ENCODE measurements around the gene TTLL7. TPM values are rescaled to one million over a fixed set of nuclear protein-coding genes. Genes with fewer than 3 reads are reported as not detected.

Gene TTLL7
- total and polyA plus RNA-seq, 2 donors = 11.4 to 58.5 TPM

DNA sequence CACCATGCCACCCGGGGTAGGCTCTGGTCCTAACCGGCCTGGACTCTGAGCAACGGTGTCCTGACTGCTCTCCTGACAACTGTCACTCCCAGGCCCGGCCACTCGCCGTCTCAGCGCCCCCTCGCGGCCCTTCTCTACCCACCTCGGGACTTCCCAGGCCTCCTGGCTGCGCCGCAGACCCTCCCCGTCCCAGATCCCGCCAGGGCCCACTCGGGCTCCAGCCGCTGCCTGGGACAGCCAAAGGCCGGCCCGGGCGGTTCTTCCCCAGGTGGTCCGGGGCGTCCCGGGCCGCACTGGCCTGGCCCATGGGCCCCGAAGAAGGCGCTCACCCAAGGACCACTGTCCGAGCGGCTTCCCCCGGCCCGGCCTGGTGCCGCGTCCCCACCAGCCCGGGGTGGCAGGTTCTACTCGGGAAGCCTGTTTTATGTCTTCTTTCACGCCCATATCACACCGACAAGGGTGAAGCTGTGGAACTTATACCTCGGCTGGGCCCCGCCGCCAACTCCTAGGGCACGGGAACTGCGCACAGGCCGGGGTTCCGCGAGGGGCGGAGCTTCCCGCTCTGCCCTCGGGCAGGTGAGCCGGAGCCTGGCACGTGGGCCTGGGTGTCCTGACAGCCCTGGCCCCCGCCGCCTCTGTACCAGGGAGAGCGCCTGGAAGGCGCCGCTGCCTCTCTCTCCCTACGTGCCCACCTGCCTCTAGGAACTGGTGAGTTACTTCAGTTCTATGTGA is 138.3 kb downstream of the TTLL7 start:
- Histone ChIP-seq H3K4me1 (ENCODE audit: insufficient read depth) (no peaks in the 10 kb centered on the region), H3K27ac (ENCODE audit: low read depth) (no peak overlapping the region), H3K36me3 (ENCODE audit: insufficient read depth) (no peaks in the 10 kb centered on the region), H3K4me3 (ENCODE audit: low read depth, low read length) (peak overlapping the region; percentile 45)
- 13% methylated on average over 54 of the region's 54 CpGs for WGBS
- peak; percentile 10 for DNase-seq (ENCODE audit: extremely low spot score)

DNA sequence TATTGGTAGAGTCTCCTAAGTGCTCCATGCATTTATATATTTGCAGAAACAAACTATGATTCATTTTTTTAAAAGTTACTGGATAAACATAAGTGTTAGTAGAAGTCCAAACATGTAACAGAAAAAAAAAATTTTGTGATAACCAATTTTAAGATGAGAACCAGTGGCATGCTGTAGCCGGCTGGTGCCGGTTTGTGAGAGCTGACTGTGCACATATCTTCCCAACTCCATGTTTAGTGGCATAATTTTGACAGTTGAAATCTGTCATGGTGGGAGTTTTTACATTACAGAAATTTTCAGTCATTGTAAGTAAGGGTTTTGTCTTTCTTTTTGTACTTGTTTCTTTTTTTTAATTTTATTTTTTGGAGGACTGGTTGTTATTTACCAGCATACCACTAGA is 141.2 kb downstream of the TTLL7 start:
- WGBS = 80% methylated on average over 2 of the region's 2 CpGs

DNA sequence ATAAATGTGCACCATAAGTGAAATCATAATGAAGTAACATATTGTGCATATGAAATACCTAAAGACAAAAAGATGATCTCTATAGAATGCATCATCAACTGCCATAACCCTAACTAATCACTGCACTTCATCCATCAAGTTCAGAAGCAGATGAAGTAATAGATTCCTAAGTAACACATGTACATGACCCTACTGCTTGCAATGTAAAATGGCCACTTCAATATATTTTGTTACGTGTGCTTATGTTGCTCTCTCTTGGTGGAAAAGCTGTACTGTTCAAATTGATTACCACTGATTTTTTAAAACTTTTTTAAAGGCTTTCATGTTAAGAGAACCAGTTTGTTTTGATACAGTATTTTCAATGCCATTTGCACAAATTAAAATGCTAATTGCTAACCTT is 141.8 kb downstream of the TTLL7 start:
- DNase-seq (ENCODE audit: extremely low spot score) = peak; percentile 39
- Histone ChIP-seq H3K27ac (ENCODE audit: low read depth) (no peak overlapping the region), H3K36me3 (ENCODE audit: insufficient read depth) (no peaks in the 10 kb centered on the region), H3K4me1 (ENCODE audit: insufficient read depth) (no peaks in the 10 kb centered on the region), H3K4me3 (ENCODE audit: low read depth, low read length) (no peak overlapping the region)
- WGBS = 68% methylated on average over 1 of the region's 1 CpG

More for the DNA sequence above, 141.2 kb downstream of the TTLL7 start:
- no peak overlapping the region for H3K4me3 ChIP-seq (ENCODE audit: low read depth, low read length)
- DNase-seq (ENCODE audit: extremely low spot score) = no peak
- H3K27ac ChIP-seq (ENCODE audit: low read depth) = no peak overlapping the region
- H3K4me1 ChIP-seq (ENCODE audit: insufficient read depth) = no peaks in the 10 kb centered on the region
- H3K36me3 ChIP-seq (ENCODE audit: insufficient read depth) = no peaks in the 10 kb centered on the region

DNA sequence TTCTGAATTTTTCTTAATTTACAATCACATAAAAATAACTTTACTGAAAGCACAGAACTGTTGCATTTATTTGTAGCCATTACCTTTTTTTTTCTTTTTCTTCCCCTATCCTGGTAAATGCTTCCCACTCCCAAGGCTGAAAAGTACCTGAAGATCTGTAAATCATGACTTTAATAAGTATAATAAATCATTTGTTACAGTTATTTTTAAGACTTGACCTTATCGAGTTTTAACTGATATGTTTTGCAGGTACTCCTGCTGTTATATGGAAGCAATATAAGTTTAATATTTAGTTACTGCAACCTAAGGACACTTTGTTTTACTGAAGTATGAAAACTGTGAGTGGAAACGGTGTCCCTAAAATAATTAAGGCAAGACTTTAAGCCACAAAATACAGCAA is 142.6 kb downstream of the TTLL7 start:
- 88% methylated on average over 2 of the region's 2 CpGs for WGBS
- no peak overlapping the region for H3K27ac ChIP-seq (ENCODE audit: low read depth)
- no peak for DNase-seq (ENCODE audit: extremely low spot score)
- H3K4me1 ChIP-seq (ENCODE audit: insufficient read depth) = no peaks in the 10 kb centered on the region
- no peak overlapping the region for H3K4me3 ChIP-seq (ENCODE audit: low read depth, low read length)
- H3K36me3 ChIP-seq (ENCODE audit: insufficient read depth) = no peaks in the 10 kb centered on the region

DNA sequence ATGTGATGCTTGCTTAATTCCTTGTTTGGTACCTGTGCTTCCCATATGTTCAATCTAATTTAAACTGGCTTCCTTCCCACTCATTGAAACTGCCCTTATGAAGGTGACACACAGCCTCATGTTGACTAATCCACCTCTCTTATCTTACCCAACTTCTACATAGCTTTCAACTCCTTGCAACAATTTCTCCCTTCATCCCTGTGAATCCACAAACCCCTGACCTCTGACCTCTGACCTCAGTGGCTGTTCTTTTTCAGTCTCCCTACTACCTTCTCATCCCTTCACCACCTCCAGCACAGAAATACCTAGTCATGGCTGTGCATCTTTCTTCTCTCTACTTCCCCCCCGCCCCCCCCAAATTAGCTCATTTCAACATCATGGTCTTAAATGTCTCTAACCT is 144.5 kb downstream of the TTLL7 start:
- Histone ChIP-seq H3K36me3 (ENCODE audit: insufficient read depth) (no peaks in the 10 kb centered on the region), H3K4me3 (ENCODE audit: low read depth, low read length) (no peak overlapping the region), H3K27ac (ENCODE audit: low read depth) (no peak overlapping the region), H3K4me1 (ENCODE audit: insufficient read depth) (no peaks in the 10 kb centered on the region)
- no peak for DNase-seq (ENCODE audit: extremely low spot score)
- 98% methylated on average over 1 of the region's 1 CpG for WGBS

DNA sequence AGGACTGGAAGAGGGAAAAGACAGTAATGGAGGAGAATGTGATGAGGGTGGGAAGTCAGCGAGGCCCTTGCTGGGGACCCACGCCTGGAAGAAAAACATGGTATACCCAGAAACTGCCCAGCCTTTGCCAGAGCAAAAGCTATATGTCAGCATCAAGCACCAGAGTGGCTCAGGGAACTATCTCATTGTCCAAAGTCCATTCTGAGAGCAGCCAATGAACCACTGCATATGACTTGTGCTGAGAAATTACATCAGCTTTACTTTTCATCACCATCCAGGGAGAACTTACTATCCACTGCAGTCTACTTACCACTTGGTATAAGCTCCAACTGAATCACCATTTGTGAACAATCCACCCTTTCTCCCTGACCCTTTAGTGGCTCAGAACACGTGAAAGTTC is 148.1 kb downstream of the TTLL7 start:
- no peak for DNase-seq (ENCODE audit: extremely low spot score)
- no peak overlapping the region for H3K27ac ChIP-seq (ENCODE audit: low read depth)
- WGBS = 97% methylated on average over 3 of the region's 3 CpGs

DNA sequence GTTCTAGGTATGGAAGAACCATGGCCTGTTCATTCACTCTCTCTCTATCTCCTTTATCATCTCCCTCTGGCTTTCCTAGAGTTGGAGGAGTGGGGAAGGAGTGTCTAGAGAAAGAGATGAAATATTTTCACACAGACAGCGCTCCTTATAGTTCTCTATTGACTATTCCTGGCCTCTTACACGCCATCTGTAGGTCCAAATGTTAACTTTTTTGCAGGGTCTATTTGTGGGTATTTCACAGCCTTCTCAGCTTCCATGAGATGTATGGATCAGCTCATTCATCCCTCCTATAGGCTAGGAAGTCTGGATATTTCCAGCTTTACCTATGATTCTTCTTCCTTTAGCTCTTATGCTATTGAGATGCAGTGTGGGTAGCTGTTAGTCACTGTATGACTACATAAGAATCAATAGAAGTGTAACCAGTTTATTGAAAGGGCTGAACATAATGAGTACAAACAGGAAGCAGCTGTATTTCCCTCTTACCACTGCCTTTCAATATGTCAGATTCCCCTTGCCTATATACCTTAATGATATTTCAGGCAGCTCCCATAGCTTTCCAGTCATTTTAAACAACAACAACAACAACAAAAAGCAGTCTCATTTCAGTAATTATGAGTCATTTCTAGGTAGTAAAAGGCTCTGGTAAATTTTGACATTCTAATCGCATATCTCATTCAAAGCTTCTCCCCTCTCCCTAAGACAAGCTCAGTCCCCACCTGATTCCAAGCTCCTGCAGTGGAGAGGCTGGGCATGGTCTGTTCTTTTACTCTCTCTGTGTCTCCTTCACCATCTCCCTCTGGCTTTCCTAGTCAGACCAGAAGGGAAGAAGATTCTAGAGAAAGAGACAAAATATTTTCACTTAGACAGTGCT is 149.5 kb downstream of the TTLL7 start:
- Histone ChIP-seq H3K36me3 (ENCODE audit: insufficient read depth) (no peaks in the 10 kb centered on the region), H3K4me1 (ENCODE audit: insufficient read depth) (no peaks in the 10 kb centered on the region), H3K4me3 (ENCODE audit: low read depth, low read length) (no peak overlapping the region), H3K27ac (ENCODE audit: low read depth) (no peak overlapping the region)
- no peak for DNase-seq (ENCODE audit: extremely low spot score)
- WGBS = 94% methylated on average over 3 of the region's 3 CpGs

More for the DNA sequence above, 148.1 kb downstream of the TTLL7 start:
- Histone ChIP-seq H3K4me1 (ENCODE audit: insufficient read depth) (no peaks in the 10 kb centered on the region), H3K4me3 (ENCODE audit: low read depth, low read length) (no peak overlapping the region), H3K36me3 (ENCODE audit: insufficient read depth) (no peaks in the 10 kb centered on the region)

DNA sequence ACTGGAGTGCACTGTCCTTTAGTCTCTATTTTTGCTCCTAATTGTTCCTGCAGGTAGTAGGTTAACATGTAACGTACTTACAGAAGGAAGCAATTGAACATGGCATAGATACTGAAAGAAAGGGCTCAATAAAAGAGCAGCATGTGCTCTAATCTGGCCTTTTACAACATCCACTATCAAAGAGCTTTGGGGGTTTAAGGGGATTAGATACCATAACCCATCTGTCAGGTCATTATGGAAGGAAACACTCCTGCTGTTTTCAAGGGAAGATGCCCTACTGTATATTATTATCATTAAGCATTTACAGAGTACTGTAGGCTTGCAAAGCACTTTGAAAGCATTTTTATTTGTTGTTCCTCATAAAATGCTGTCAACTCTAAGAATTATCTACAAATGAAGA is 152.8 kb downstream of the TTLL7 start:
- H3K4me3 ChIP-seq (ENCODE audit: low read depth, low read length) = no peak overlapping the region
- DNase-seq (ENCODE audit: extremely low spot score) = no peak
- 70% methylated on average over 1 of the region's 1 CpG for WGBS

DNA sequence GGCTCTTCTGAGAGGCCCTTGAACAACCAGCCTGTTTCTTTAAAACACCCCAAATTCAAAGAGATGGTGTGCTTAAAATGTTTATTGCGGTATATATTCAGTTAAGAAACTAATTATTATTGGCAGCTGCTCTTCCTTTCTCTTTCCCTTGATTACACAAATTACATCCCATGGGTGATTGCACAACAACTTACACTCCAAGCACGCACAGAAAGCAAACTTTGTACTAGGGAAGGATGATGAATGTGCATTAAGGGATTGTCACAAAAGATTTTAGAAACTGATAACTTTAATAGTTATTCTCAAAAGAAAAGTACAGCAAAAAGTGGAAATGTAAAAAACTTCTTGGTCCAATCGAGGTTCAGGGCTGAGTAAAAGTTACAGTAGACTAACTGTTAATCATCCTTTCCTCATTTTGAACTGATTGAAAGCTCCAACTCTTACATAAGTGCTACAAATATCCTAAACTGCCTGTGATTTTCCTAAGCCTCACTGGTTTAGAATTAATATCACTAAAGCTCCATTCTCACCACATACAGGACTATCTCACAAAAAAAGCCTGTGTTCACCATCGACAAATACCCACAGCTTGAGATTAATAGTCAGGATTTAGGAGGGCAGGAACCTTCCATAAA is 153.4 kb downstream of the TTLL7 start:
- Histone ChIP-seq H3K36me3 (ENCODE audit: insufficient read depth) (no peaks in the 10 kb centered on the region), H3K4me3 (ENCODE audit: low read depth, low read length) (no peak overlapping the region), H3K4me1 (ENCODE audit: insufficient read depth) (no peaks in the 10 kb centered on the region), H3K27ac (ENCODE audit: low read depth) (peak overlapping the region; percentile 50)
- 62% methylated on average over 4 of the region's 4 CpGs for WGBS
- no peak for DNase-seq (ENCODE audit: extremely low spot score)

More for the DNA sequence above, 152.8 kb downstream of the TTLL7 start:
- Histone ChIP-seq H3K36me3 (ENCODE audit: insufficient read depth) (no peaks in the 10 kb centered on the region), H3K4me1 (ENCODE audit: insufficient read depth) (no peaks in the 10 kb centered on the region), H3K27ac (ENCODE audit: low read depth) (no peak overlapping the region)

DNA sequence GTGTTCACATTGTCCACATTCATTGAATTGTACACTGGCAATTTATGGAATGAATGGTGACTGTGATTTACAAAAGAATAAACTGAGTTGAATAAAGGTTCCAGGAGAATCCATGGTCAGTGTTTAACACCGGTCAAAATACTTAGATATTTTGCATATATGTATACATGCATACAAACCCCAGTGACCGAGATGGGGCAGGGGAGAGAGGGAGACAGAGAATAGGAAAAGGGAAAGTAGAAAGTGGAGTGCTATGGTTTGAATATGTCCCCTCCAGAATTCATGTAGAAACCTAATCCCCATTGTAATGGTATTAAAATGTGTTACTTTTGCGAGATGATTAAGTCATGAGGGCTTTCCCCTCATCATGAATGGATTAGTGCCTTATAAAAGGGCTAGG is 154.4 kb downstream of the TTLL7 start:
- Histone ChIP-seq H3K27ac (ENCODE audit: low read depth) (no peak overlapping the region), H3K4me1 (ENCODE audit: insufficient read depth) (no peaks in the 10 kb centered on the region), H3K4me3 (ENCODE audit: low read depth, low read length) (no peak overlapping the region), H3K36me3 (ENCODE audit: insufficient read depth) (no peaks in the 10 kb centered on the region)
- WGBS = 99% methylated on average over 3 of the region's 3 CpGs
- no peak for DNase-seq (ENCODE audit: extremely low spot score)

DNA sequence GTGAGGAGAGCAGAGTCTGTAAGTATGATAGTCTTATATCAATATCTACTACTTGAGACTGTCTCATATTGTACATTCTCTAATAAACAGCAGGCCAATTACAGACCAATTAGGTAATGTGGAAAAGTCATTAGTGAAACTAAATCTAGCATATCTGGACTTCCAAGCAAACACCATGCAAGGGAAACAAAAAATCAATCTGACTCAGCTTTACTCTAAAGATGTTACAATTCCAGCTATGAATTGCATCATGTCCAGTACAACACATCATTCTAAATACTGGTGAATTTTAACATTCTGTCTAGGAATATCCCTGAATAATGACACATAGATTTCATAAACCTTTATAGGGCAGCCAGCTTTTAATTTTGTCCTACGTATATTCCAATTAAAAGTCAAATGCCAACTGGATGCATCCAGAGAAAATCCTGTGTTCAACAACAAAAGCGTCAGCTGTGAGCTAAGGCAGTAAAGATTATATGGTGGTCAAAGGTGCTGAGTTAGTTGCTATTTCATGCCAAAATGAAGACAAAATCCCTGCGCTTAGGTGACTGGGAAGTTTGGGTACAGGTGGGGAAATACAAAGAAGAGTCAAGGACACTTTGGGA is 159.3 kb downstream of the TTLL7 start:
- no peak for DNase-seq (ENCODE audit: extremely low spot score)
- WGBS = 94% methylated on average over 3 of the region's 3 CpGs
- no peak overlapping the region for H3K27ac ChIP-seq (ENCODE audit: low read depth)
- no peak overlapping the region for H3K4me3 ChIP-seq (ENCODE audit: low read depth, low read length)
- no peaks in the 10 kb centered on the region for H3K4me1 ChIP-seq (ENCODE audit: insufficient read depth)
- no peaks in the 10 kb centered on the region for H3K36me3 ChIP-seq (ENCODE audit: insufficient read depth)

DNA sequence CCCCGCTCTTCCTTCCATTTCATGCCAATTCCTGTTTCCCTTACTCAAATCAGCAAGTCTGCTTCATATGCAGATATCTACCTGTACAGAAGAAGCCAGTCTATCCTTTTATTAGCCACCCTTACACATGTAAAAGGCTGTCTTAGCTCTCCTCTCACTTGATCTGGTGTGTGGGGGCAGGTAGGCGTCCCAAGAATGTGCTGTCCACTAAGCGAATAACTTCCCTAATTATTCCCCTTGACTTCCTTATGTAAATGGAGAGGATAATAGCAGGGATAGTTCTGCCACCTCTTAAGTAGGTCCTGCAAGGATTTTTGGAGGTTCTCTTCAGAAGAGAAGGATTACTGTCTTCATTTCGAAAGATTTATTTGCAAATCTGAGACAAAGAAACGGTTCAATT is 160.4 kb downstream of the TTLL7 start:
- H3K36me3 ChIP-seq (ENCODE audit: insufficient read depth) = no peaks in the 10 kb centered on the region
- no peak overlapping the region for H3K4me3 ChIP-seq (ENCODE audit: low read depth, low read length)
- H3K27ac ChIP-seq (ENCODE audit: low read depth) = no peak overlapping the region
- no peak for DNase-seq (ENCODE audit: extremely low spot score)
- no peaks in the 10 kb centered on the region for H3K4me1 ChIP-seq (ENCODE audit: insufficient read depth)
- 72% methylated on average over 5 of the region's 5 CpGs for WGBS

DNA sequence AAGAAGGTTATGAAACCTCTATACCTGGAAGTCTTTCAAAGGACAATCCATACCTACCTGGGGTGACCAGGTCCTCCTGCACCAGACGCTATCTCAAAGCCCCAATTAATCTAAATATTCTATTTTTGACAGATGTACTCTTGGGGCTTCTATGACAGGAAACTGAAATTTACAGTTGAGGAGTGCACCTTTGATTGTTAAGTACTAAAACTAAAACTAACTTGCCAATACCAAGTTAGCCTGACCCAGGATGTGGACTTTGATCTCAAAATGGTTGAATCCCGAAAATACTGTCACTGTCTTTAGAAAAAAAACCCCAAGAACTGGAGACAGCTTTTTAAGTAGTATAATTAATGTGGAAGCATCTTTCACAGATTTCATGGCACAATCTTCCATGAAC is 162.4 kb downstream of the TTLL7 start:
- no peaks in the 10 kb centered on the region for H3K4me1 ChIP-seq (ENCODE audit: insufficient read depth)
- no peak overlapping the region for H3K4me3 ChIP-seq (ENCODE audit: low read depth, low read length)
- H3K27ac ChIP-seq (ENCODE audit: low read depth) = no peak overlapping the region
- WGBS = 89% methylated on average over 2 of the region's 2 CpGs
- DNase-seq (ENCODE audit: extremely low spot score) = no peak
- H3K36me3 ChIP-seq (ENCODE audit: insufficient read depth) = no peaks in the 10 kb centered on the region
